Femur (tissue), 1 donor: ENCODE measurements around the gene PWP2.
"Not testable (repeated sequence)": the region's sequence is repeated elsewhere in the genome, so short reads cannot be mapped to it uniquely, and the experiment has no call there.

Source experiments
- DNase-seq: peaks from one replicate; pipeline ENCODE4 v3.0.0-alpha.2; 2017

Gene PWP2

DNA sequence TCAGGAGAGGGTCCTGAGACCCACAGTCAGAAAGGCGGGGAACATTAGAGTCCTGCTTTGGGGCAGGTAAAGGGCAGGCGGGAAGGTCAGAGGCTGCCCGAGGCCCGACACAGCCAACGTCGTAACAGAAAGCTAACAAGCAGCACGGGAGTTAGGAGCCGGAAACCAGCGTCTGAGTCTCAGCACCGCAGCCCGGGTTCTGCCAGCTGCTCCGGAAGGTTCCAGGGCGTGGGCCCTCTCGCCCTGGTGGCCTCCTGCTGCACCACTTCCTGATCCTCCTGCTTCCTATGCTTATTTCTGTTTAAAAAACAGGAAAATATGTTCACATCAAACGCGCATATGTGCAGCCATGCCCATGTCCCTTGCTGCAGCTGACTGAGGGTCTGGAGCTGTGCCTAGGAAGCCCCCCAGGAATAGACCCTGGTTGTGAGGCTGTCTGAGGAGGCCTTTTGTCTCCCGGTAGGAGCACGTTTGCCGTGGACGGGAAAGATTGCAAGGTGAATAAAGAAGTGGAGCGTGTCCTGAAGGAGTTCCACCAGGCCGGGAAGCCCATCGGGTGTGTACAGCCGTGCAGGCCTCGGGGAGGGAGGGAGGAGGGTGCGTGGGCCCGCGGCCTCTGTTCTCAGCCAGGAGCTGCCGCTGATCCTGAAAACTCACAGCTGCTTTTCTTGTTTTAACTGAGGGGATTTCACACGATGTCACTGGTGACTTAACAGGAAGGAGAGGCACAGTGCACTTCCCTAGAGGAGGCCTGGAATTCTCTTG lies 32.8 kb downstream of the PWP2 start:
- peak; percentile 4 for DNase-seq

DNA sequence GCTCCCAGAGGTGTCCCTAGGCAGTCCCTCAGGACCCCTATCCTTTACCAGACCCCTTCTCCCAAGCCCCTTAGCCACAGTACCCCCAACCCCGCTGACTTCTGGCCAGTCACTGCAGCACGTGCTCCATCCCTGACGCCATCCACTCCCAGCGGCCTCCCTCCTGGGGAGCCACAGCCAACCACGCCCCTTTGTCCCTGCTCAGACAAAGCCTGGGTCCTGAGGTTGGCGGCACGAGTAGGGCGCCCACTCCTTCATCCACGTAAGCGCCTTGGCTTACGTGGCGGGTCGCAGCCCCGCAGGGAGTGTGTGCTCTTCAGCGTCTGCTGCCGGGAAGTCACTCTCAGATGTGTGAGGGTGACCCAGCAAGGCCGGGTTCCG lies 33.3 kb downstream of the PWP2 start:
- not testable (repeated sequence) for DNase-seq

DNA sequence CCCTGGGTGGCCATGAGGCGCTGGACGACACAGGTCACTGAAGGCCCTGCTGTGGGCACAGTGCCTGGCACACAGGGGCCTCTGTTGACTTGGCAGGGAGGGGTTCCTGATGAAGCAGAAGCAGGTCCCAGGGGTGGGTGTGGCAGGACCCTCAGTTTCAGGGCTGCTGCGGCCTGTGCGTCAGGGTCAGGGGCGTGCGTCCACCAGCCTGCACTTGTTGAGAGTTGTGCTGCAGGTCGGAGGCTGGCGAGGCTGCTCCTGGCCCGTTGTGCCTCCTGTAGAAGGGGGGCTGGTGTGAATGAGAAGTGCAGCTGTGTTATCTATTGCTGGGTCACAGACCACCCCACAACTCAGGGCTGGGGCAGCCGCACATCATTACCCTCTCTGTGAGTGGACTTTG lies 35.3 kb downstream of the PWP2 start:
- peak; percentile 22 for DNase-seq

DNA sequence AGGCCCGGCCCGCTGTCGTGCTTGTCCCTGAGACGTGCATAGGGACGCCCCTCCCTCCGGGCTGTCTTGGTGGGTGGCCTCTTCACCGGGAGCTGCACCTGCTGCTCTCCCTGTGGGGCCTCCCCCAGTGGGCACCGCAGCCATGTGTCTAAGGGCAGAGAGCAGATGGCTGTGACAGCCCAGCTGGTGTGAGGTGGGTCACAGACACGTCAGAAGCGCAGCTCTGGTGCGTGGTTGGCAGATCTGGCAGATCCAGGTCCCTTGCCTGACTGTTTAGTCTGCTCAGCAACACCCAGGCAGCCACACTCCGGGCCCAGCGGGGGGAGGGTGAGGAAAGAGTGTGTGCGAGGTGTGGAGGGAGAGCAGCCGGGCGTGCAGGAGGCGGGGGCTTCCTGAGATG lies 36.2 kb downstream of the PWP2 start:
- DNase-seq: not testable (repeated sequence)

DNA sequence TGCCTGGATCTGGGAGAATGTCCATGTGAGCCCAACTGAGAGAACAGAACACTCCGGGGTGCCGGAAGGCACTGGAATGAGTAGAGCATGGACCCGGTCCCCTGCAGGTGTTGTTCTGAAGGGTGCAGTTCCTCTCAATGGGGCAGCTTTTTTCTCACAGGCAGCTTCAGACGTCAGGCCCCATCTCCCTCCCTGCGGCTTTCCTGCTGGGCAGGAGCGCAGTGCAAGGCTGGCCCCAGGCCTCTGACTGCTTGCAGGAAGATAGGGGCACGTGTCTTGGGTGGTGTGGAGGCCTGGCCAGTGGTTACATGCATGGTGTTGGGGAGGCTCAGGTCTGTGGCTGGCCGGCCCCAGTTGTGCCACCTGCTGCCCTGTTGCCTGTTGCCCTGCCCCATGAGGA lies 36.8 kb downstream of the PWP2 start:
- not testable (repeated sequence) for DNase-seq

DNA sequence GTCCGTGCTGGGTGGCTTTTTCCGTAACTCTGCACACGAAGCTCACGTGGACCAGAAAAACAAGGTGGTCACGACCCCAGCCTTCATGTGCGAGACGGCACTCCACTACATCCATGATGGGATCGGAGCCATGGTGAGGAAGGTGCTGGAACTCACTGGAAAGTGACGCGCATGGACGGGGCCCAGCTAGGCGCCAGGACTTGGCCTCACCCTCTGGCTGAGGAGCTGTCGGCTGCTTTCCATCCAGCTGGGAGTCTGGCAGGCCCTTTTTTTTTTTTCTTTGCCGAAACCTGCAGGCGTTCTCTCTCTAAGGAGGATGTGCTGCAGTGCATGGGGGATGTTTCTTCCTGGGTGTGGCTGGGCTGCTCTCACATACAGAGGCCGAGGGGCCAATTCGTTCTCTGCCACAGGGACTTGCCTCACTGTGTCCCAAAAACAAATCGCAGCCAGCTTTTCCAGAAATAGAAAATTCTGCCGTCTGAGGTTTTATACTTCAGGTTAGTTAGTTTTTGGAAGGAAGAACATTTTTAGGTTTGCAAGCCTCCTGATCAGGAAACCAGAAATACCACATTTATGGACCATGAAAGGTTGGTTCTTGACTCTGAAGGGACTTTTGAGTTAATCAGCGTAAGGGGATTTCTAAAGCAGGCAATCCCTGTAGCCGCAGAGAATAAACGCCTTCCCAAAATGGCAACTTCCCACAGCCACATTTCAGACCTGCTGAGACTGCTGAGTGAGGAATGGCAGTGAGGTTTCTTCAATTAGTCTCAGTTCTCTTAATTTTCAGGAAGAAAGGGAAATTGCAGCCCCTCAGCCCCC lies 37.8 kb downstream of the PWP2 start:
- not testable (repeated sequence) for DNase-seq

DNA sequence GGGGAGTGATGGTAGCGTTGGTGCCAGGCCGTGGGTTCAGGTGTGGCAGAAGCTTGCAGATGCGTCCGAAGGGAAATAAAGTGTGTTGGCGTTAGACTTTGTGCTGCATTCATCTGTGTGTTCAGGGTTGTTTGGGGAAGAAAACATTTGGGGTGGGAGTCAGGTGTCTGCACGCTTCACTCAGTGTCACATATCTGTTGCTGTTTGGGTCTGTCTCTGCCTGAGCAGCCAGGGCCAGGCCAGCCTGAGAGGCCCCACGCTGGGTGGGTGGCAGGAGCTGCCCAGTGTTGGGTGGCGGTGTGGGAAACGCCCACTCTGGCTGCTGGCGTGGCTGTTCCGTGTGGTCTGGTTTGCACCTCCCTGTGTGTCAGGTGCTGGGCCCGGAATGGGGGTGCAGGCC lies 38.4 kb downstream of the PWP2 start:
- DNase-seq: not testable (repeated sequence)

DNA sequence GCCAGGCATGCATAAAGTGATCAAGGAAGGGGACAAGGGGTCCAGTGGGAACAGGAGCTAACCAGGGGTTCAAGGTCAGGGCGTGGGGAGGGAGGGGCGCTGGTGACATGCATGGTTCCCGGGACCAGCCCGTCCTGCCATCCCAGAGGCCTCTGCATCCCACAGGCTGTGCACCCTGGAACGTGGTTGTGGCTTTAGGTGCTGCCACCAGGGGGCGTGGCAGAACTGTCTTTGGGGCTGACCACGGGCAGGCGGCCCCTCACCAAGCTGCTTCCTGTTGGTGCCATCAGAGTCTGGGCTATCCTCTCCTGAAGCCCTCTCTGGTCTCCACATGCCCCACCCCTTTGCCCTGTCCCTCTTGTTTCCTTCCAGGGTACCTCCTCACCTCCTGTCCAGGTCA lies 39.9 kb downstream of the PWP2 start:
- DNase-seq: not testable (repeated sequence)

DNA sequence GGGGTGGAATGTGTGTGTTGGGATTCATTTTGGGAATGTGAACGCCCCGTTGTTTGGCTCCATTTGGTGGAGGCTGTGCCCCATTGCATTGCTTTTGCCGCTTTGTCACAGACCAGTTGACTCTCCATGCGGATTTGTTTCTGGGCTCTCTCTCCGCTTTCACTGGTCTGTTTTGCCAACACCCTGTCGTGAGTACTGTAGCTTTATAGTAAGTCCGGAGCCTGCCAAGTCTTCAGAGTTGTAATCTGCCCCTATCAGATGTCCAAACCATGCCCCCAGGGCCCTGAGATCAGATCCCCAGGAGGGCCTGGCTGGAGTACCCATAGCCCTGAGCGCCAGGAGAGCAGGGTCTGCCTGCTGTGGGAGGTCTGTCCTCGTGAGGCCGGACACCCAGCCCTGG lies 43.1 kb downstream of the PWP2 start:
- peak; percentile 8 for DNase-seq

DNA sequence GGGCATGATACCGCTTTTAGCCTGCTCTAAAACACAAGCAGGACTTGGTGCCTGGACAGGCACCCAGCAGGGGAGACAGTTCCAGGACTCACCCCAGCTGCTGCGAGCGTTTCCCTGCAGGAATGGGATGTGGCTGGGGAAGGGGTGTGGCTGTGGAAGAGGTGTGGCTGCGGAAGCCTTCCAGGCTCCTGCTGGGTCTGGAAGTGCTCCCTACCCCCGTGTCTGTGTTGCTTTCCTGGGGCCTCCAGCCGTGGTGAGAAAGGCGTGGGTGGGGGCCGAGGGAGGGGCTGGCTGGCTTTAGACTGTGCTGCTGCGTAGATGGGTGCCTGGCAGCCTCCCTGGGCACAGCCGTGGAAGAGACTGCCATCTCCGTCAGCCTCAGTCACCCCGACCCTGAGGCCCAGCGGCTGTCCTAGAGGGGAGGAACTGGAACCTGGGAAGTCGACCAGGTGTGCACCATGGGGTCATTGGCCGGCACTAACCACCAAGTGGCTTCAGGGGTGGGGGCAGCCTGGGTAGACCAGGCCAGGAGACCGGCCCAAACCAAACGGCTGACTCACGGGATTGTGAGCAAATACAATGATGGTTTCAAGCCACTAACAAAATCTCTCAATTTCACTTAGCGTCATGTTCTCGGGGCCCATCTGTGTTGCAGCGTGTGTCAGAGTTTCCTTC lies 46.2 kb downstream of the PWP2 start:
- peak; percentile 18 for DNase-seq

DNA sequence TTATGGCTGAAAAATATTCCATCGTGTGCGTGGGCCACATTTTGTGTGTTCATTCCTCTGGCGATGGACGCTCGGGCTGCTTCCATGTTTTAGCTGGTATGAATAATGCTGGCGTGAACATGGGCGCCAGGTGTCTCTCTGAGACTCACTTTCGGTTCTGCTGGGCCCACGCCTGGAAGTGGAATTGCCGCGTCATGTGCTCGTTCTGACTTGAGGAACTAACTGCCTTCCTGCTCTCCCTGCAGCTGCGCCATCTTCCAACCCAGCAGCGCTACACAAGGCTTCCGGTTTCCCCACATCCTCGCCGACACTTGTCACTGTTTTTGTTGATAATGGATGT lies 46.7 kb downstream of the PWP2 start:
- not testable (repeated sequence) for DNase-seq

DNA sequence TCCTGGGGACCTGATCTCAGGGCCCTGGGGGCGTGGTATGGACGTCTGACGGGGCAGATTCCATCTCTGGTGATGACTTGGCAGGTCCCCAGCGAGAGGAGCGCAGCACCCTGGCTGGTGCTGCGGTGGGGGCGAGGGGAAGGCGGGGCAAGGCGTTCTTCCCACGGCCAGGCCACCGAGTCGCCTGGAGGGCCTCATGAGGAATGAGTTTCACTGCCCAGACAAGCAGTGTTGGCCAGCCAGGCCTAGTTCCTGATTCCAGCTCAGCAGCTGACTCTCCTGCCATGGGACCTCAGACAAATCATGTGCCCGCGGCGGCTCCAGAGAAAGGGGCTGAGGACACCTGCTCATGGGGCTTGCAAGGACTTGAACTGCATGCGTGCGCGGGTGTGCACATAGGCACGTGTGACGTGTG lies 47.6 kb downstream of the PWP2 start:
- not testable (repeated sequence) for DNase-seq

DNA sequence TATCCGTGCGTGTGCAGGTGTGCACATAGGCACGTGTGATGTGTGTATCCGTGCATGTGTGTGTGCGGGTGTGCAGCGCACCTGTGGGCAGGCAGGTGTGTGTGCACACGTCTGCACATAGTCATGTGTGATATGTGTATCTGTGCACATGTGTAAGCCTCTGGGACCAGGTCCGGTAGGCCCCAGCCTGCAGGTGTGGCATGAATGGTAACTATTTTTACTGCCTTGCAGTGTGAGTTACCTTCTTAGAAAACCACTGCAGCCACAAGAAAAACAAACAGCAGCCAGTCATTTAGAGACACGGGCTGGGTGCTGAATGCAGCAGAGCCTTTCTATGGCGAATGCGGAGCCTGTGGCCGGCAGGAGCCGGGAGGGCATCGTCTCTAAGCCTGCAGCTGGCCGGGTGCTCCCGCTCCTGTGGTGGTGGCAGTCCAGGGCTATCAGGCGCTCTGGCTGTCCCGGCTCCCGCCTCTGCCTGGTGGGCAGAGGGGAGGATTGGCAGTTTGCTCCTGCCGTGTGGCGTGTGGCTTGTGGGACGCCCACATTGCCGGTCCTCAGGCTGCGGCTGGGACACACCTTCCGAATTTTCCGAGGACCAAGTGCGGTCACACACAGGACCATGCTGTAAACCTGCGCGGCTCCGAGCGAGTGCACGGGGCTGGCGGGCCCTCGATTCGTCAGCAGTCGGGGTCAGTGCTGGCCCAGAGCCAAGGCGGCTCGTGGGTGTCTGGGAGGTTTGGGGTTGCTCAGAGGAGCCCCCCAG lies 48.2 kb downstream of the PWP2 start:
- peak; percentile 19 for DNase-seq

DNA sequence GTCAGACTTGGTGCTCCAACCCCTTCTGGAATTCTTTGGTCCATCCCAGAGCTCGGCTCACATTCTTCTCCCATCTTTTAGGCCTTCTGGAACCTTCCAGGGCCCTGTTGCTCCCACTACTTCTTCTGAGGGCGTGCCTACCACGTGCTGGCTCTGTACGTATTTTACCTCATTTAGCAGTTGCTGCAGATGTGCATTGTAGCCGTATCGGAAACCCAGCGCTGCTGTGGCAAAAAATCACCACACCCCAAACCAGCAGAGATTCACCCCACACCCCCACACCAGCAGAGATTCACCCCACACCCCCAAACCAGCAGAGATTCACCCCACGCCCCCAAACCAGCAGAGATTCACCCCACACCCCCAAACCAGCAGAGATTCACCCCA lies 48.8 kb downstream of the PWP2 start:
- DNase-seq: not testable (repeated sequence)

DNA sequence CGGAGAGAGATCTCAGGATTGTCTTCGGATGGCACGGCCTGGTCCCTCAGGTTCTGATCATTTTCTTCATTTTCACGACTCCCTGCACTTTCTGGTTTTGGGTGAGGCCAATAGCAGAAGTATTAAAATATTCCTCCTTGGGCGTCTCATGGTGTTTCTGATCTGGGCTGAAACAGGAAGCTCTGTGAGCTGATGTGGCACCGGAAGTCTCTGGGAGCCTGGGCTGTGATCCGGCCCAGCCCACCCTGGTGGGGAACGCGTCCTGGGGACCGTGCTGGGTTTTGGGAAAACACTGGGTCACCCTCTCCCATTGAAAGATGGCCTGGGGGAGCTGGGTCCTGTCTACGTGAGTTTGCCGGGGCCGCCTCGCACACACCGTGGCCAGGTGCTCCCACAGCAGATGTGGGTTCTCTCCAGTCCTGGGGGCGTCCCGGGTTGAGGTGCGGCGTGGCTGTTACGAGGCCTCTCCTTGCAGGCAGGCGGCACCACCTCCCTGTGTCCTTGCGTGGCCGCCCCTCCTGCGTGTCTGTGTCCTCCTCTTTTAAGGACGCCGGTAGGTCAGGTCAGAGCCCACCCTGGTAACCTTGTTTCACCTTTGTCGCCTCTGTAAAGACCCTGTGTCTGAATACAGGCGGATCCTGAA lies 50.4 kb downstream of the PWP2 start:
- DNase-seq: not testable (repeated sequence)

DNA sequence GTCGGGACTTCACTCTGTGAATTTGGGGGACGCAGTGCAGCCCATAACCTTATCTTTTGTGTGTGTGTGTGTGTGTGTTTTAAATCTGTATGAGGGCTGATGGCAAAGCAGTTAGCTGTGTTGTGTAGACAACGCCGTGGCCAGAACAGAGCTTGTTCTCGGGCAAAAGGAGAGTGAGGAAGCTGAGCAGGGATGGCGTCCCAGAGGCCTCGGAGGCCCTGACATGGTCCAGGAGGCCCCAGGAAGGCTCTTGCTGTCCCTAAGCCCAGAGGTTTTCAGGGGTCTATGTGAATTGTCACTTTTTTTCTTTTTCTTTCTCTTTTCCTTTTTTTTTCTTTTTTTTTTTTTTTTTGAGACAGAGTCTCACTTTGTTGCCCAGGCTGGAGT lies 50.9 kb downstream of the PWP2 start:
- DNase-seq: not testable (repeated sequence)

DNA sequence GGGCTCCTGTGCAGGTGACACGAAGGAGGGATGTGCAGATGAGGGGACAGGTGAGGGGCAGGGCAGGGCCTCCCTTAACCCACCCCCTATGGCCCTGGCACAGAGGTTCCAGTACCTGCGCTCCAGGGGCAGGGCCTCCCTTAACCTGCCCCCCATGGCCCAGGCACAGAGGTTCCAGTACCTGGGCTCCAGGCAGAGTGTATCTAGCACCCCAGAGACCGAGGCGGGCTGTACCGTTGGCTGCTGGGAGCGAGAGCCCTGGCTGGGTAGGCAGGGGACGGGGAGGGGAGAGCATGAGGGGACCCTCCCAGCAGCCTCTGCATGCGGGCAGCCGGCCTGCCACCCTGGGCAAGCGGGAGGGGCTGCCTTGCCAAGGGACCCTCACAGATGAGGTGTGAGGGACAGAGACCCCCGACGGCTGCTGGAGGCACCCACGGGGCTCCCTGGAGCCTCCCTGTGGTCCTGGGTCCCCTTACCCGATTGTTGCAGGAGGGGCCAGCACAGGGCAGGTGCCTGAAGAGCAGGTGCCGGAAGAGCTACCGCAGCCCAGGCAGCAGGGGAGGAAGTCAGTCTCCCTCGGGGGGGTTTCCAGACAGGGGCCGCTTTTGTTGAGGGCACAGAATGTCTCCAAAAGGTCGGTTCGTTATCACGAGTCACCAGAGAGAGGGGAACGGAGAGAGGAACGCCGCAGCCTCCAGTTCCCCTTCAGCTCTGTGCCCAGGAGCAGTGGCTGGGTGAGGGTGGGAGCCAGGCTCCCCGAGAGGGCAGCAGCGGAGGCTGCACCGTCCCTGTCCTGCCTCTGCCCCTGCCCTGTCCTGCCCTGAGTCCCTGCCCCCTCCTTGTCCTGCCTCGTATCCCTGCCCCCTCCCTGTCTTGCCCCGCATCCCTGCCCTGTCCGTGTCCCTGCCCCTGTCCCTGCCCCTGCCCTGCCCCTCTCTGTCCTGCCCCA lies 52.4 kb downstream of the PWP2 start:
- not testable (repeated sequence) for DNase-seq

DNA sequence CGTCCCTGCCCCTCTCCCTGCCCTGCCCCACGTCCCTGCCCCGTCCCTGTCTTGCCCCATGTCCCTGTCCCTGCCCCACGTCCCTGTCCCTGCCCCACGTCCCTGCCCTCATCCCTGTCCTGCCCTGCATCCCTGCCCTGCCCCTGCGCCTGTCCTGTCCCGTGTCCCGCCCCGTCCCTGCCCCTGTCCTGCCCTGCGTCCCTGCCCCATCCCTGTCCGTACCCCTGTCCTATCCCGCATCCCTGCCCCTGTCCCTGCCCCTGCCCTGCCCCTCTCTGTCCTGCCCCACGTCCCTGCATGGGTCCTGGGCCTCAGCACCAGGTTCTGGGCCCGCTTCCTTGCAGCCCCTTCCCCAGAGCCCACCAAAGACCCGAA lies 53.1 kb downstream of the PWP2 start:
- DNase-seq: not testable (repeated sequence)

DNA sequence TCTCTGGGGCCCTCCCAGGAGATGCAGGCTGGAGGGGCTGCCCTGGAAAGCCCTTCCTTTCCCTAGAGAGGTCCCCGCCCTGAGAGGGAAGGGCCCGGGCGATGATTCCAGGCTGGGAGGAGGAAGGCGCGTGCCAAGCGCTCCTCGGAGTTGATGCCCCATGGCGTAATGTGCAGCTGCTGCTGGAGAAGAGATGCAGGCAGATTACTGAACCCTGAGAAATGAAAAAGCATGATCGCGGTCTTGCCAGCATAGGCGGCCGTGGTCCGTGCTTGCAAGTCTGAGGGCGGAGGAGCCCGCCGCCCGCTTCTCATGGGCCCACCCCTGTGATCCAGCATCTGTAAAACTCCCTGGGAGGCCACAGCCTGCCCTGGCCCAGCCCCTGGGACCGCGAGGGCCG lies 53.6 kb downstream of the PWP2 start:
- DNase-seq: not testable (repeated sequence)

DNA sequence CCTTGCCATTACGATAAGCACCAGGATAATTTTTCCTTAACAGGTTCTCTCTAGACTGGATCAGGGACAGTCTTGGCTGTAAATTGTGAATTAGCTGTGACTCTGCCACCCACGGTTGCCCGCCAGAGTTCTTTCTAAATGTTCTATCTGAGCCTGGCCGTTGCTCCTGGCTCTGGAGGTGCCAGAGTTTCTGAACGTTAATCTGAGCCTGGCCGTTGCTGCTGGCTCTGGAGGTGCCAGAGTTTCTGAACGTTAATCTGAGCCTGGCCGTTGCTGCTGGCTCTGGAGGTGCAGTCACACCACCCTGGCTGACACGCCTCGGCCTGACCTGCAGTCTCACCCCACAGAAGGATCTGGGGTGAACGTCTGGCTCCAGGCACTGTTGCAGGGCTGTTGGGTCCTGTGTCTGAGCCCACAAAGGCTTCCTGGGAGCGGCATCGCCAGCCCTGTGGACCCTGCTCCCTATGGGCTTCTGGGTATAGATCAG lies 56.0 kb downstream of the PWP2 start:
- not testable (repeated sequence) for DNase-seq

DNA sequence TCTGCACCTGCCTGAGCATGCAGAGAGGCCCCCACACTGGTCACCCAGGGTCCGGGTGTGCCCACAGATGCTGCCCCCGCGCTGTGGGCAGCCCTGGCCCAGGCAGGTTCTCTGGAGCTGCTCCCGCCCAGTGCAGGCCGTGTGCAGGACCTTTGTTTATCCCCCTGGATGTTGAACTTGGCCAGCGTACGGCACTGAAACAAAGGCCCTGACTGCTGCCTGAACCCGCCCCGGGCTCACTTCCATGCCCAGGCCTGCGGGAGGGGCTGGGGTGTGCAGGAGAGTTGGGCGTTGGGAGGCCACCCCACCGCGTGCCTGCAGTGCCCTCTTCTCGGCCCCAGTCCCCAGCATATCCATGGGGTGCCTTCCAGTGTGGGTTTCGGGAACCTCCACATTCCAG lies 58.7 kb downstream of the PWP2 start:
- DNase-seq: not testable (repeated sequence)
